HL-60 (cell line): ENCODE measurements around the gene STRN3.
"Not testable (repeated sequence)": the region's sequence is repeated elsewhere in the genome, so short reads cannot be mapped to it uniquely, and the experiment has no call there.

Source experiments
- DNase-seq, 2 experiments: peaks; one replicate each; pipeline ENCODE4 v3.0.0-alpha.2; 2010 to 2020; ENCODE audit warnings: low read depth in 1 of 2, low spot score in 1 of 2
- H3K27ac ChIP-seq: fragments of 250-450 bp; sonication (Bioruptor Pico); replicated peaks from 2 replicates; pipeline ENCODE4 v1.5.1; 2020; ENCODE audit warnings: mild to moderate bottlenecking, moderate library complexity
- H3K27me3 ChIP-seq: fragments of 250-450 bp; sonication (Bioruptor Pico); 2 replicates; pipeline ENCODE4 v1.5.1; 2021; ENCODE audit warnings: mild to moderate bottlenecking, moderate library complexity; ENCODE audit not compliant: insufficient read depth, poor library complexity, severe bottlenecking
- H3K4me3 ChIP-seq: replicated peaks from 2 replicates; pipeline ENCODE4 v1.5.1; 2011; ENCODE audit warnings: mild to moderate bottlenecking, control low read depth, low read length; ENCODE audit not compliant: insufficient read depth
- GABPA ChIP-seq: IDR thresholded peaks from 2 replicates; pipeline ENCODE4 v1.6.1; 2012; ENCODE audit warnings: low read depth
- POLR2AphosphoS5 ChIP-seq: IDR thresholded peaks from 2 replicates; pipeline ENCODE4 v1.6.1; 2012; ENCODE audit warnings: low read depth
- SPI1 ChIP-seq: IDR thresholded peaks from 2 replicates; pipeline ENCODE4 v1.6.1; 2012; ENCODE audit warnings: low read depth, mild to moderate bottlenecking, borderline replicate concordance
- TF ChIP-seq, protein P1 (sequence below): IDR thresholded peaks from 2 replicates; pipeline ENCODE4 v1.6.1; 2012; ENCODE audit warnings: low read depth; ENCODE audit not compliant: insufficient replicate concordance
- TF ChIP-seq, protein P2 (sequence below): IDR thresholded peaks from one replicate; pipeline ENCODE4 v1.5.1; 2011; ENCODE audit warnings: low read length, control low read depth, inconsistent platforms; ENCODE audit not compliant: insufficient read depth

The STRN3 gene

DNA sequence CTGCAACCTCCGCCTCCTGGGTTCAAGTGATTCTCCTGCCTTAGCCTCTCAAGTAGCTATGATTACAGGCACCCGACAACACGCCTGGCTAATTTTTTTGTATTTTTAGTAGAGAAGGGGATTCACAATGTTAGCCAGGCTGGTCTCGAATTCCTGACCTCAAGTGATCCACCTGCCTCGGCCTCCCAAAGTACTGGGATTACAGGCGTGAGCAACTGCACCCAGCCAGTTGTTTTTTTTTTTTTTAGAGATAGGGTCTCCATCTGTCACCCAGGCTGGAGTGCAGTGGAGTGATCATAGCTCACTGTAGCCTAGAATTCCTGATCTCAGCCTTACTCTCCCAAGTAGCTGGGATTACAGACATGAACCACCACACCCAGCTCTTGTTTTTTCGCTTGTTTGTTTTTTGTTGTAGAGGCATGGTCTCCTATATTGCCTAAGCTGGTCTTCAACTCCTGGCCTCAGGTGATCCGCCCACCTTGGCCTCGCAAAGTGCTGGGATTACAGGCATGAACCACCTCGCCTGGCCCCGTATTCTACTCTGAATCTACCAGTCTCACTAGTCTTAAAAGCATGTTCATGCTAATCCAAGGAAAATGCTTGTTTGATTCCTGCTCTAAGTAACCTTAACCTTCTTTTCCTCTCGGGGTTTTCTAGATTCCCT lies 31.7 kb upstream of the STRN3 start:
- Histone ChIP-seq H3K4me3 (no peak overlapping the region), H3K27ac (no peak overlapping the region), H3K27me3 (no peaks in the 10 kb centered on the region)
- no peak for TF ChIP-seq POLR2AphosphoS5
- TF ChIP-seq SPI1 = no peak
- TF ChIP-seq, protein P1, sequence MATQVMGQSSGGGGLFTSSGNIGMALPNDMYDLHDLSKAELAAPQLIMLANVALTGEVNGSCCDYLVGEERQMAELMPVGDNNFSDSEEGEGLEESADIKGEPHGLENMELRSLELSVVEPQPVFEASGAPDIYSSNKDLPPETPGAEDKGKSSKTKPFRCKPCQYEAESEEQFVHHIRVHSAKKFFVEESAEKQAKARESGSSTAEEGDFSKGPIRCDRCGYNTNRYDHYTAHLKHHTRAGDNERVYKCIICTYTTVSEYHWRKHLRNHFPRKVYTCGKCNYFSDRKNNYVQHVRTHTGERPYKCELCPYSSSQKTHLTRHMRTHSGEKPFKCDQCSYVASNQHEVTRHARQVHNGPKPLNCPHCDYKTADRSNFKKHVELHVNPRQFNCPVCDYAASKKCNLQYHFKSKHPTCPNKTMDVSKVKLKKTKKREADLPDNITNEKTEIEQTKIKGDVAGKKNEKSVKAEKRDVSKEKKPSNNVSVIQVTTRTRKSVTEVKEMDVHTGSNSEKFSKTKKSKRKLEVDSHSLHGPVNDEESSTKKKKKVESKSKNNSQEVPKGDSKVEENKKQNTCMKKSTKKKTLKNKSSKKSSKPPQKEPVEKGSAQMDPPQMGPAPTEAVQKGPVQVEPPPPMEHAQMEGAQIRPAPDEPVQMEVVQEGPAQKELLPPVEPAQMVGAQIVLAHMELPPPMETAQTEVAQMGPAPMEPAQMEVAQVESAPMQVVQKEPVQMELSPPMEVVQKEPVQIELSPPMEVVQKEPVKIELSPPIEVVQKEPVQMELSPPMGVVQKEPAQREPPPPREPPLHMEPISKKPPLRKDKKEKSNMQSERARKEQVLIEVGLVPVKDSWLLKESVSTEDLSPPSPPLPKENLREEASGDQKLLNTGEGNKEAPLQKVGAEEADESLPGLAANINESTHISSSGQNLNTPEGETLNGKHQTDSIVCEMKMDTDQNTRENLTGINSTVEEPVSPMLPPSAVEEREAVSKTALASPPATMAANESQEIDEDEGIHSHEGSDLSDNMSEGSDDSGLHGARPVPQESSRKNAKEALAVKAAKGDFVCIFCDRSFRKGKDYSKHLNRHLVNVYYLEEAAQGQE = no peak
- TF ChIP-seq, protein P2, sequence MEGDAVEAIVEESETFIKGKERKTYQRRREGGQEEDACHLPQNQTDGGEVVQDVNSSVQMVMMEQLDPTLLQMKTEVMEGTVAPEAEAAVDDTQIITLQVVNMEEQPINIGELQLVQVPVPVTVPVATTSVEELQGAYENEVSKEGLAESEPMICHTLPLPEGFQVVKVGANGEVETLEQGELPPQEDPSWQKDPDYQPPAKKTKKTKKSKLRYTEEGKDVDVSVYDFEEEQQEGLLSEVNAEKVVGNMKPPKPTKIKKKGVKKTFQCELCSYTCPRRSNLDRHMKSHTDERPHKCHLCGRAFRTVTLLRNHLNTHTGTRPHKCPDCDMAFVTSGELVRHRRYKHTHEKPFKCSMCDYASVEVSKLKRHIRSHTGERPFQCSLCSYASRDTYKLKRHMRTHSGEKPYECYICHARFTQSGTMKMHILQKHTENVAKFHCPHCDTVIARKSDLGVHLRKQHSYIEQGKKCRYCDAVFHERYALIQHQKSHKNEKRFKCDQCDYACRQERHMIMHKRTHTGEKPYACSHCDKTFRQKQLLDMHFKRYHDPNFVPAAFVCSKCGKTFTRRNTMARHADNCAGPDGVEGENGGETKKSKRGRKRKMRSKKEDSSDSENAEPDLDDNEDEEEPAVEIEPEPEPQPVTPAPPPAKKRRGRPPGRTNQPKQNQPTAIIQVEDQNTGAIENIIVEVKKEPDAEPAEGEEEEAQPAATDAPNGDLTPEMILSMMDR = no peak
- no peak for TF ChIP-seq GABPA
- DNase-seq = no peak

DNA sequence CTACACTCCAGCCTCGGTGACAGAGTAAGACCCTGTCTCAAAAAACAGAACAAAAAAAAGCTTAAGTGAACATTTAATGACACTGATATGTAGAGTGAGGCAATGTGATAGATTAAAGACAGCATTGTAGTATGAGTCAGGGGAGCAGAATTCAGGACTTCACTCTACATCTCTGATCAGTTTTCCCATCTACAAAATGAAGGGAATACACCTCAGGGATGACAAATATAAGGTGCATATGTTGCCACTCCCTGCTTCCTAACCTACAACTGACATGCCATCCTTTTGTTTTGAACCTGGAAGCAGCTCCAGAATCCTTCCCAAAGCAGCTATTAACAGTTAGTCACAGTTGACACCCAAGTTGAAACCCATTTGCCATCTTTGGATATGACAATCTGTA lies 30.9 kb upstream of the STRN3 start:
- no peaks in the 10 kb centered on the region for H3K27me3 ChIP-seq
- TF ChIP-seq, protein P2 = no peak
- TF ChIP-seq GABPA = no peak
- TF ChIP-seq, protein P1 = no peak
- TF ChIP-seq SPI1 = no peak
- TF ChIP-seq POLR2AphosphoS5 = no peak
- H3K27ac ChIP-seq = no peak overlapping the region
- no peak for DNase-seq
- no peak overlapping the region for H3K4me3 ChIP-seq

DNA sequence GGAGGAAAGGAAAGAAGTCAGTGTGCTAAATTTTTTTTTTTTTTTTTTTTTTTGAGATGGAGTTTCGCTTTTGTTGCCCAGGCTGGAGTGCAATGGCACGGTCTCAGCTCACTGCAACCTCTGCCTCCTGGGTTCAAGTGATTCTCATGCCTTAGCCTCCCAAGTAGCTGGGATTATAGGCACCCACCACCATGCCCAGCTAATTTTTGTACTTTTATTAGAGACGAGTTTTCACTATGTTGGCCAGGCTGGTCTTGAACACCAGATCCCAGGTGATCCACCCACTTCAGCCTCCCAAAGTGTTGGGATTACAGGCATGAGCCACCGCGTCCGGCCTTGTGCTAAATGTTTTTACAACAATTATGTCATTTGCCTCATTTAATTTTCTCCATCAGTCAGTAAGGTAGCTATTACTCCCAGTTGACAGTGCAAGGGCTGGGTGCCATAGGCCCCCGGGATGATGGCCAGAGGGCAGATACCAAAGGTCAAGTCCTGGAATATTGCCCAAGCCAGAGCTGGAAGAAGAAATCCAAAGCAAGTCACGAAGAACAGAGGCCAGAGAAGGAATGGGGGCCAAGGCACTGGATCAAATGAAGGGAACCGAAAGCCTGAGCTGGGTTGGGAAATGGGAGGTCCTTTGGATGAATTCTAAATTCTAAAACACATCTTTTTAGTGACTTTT lies 26.9 kb upstream of the STRN3 start:
- DNase-seq, H3K27ac ChIP-seq: not testable (repeated sequence)

DNA sequence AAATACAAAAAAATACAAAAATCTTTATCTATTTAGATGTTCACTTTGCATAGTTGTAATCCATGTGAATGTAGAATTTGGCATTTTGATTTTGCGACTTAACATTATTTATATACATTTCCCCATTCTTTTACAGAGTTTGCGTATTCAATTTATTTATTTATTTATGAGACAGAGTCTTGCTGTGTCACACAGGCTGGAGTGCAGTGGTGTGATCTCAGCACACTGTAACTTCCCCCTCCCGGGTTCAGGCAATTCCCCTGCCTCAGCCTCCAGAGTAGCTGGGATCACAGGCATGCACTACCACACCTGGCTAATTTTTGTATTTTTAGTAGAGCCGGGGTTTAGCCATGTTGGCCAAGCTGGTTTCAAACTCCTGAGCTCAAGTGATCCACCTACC lies 25.3 kb upstream of the STRN3 start:
- no peak for DNase-seq
- TF ChIP-seq GABPA = no peak
- no peak overlapping the region for H3K4me3 ChIP-seq
- H3K27me3 ChIP-seq = no peaks in the 10 kb centered on the region
- no peak overlapping the region for H3K27ac ChIP-seq

More for the DNA sequence above, 26.9 kb upstream of the STRN3 start:
- H3K27me3 ChIP-seq, H3K4me3 ChIP-seq: not testable (repeated sequence)
